ENCODE measurements around the gene PRKAG1. TPM values are rescaled to one million over a fixed set of nuclear protein-coding genes. Genes with fewer than 3 reads are reported as not detected.
A peak's percentile ranks its signal among the peaks of the same experiment; 100 is the strongest.

The PRKAG1 gene
- total RNA-seq, 1 donor from 2014 or later, result 76.0 TPM

GRCh38 chr12:49050507-49051372 is 32.2 kb upstream of the PRKAG1 start:
- no peak for DNase-seq (ENCODE audit: low read depth)

DNA sequence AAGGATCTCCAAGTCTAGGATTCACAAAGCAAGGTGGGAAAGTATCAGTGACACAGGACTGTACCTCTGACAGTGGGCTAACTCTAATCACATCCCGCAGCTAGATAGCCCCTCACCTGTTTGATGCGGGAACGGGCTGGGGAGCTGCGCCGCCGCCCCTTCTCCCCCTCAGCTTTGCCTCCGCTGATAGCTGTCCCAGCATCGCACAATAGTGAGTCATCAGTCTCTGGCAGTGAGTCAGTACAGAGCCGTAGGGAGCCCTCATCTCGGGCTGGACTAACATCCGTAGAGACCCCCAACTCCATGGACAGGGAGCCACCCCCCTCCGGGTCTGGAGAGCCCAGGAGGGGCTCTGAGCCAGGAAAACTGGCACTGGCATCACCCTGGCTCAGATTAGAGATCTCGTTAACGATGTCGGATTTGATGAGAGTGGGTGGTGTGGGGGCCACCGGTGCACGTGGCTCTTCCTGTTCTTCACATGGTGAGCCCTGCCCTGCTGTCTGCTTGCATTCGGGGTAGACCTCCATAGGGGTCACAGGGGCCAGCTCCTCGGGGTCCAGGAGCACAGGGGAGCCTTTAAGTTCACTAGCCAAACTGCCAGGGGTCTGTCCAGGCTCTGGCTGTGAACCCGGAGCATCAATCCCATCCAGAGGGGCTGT is 31.1 kb upstream of the PRKAG1 start:
- DNase-seq (ENCODE audit: low read depth), result peak; percentile 51

GRCh38 chr12:49048953-49049352 is 30.4 kb upstream of the PRKAG1 start:
- no peak for DNase-seq (ENCODE audit: low read depth)

DNA sequence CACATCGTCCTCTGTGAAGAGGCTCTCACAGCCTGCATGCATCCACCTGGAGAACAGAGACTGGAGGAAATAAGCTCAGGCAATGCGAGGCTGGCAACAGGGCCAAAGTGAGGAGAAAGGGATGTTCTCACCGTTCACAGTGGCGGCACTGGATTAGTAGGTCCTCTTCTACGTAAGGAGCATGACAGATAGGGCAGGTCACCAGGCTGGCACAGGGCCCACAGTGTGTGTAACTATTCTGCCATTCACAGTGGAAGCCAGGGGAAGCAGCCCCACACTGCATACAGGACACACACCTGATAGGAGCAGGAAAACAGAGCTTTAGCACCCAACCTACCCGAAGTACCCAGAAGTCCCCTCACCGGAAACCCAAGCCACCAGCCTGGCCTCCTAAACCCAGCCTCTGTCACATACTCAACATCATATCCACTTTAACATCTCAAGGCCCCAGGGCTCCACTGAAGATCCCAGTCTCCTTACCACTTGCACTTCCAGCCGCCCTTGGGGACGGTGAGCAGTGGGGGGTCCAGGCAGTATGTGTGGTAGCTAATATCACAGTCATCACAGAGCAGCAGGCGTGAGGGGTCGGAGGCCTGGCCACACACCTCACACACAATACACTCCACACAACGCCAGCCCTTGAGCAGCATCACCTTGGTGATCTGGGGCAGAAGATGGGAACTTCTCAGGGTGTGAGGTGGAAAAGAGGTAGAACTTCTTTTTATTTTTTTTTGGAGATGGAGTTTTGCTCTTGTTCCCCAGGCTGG is 27.7 kb upstream of the PRKAG1 start:
- DNase-seq (ENCODE audit: low read depth), result no peak

GRCh38 chr12:49044660-49045059 is 26.1 kb upstream of the PRKAG1 start:
- no peak for DNase-seq (ENCODE audit: low read depth)

DNA sequence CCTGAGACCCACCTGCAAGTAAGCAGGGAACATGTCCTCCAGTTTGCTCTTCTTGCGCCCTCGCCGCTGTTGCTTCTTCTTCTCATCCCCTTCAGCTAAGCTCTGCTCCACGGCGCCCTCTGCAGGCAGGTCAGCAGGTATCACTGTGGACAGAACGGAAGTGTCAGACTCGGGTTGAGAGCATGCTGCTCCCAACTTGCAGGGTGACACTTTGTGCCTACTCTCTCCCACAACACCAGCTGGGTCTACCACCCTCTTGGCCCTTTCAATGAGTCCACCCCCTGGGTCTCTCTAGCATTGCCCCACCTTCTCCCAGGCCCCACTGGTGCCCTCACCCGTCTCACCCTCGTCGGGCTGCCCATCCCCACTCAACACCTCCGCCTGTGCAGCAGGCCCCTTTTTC is 25.3 kb upstream of the PRKAG1 start:
- DNase-seq (ENCODE audit: low read depth), result peak; percentile 67

DNA sequence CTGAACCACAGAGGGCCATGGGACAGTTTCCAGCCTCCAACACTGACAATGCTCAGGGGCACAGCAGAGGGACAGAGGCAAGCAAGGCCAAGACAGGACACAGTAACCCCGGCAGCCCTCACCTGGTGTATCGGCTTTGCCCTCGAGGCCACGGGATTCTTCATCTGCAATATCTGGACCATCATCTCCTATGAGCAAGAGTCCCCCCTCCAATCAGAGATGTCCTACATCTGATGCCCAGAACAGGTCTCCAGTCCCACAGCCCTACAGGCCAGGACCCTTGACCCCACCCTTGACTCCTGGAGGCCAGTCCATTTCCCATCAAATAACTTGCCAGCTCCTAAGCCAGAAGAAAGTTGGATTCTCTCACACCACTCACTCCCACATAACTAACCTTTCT is 24.7 kb upstream of the PRKAG1 start:
- no peak for DNase-seq (ENCODE audit: low read depth)

DNA sequence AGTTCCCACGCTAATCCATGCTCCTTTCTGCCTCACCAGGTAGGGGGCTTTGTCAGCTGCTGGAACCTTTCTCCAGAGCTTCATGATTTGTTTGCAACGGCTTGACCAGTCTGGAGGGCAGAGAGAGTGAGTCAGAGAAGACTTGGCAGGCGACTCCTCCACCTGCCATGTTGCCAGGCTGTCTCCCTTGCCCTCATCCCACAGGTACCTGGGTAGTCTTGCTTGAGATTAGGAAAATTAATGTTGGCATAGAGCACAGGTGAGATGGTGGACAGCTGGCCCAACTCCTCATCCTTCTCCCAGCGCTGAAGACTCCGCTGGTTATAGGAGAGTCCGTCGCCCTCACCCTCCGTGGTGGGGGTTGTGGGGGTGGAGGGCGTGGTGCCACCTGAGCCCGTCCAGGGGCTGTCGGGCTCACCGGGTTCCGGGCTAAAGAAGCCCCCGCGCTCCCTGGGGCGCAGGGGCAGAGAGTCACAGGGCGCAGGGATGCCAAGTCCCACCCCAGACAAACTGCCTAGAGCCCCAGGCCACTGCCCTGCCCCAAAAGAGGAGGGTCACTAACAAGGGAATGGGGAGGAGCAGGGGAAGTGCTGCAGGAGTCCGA is 23.4 kb upstream of the PRKAG1 start:
- DNase-seq (ENCODE audit: low read depth), result peak; percentile 29

DNA sequence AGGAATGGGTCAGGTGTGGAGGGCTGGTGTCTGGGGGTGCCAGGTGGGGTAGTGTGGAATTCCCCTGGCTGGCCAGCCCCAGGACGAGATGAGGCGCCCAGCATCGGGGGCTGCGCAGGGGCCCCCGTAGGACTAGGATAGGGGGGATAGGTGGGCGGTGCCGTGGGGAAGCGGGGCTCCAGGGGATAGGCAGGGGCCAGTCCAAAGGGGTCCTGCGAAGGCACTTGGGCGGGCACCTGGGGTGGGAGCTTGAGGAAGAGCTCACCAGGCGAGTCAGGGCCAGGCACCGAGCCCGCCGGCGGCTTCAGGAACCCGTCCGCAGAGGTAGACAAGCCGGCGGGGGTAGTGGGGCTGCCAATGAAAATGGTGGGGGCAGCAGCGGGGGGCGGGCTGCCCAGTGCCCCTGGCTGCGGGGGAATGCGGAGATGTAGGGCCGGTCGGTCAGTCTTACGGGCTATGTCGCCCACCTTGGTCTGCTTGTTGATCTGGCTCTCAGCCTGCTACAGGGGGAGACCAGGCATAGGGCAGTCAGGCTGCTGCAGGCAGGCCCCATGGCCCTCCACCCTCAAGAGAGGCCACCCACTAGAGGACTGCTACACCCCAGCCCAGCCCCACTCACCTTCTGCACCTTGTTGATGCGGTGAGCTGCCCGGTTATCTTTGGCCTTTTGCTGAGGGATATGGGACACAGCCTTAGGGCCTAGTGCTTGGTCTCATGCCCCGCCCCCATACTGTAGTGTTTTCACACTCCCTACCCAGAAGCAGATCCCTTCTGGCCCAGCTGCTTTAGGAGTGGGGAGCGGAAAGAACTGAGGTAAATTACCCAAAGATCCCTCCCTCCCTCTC is 22.7 kb upstream of the PRKAG1 start:
- no peak for DNase-seq (ENCODE audit: low read depth)

DNA sequence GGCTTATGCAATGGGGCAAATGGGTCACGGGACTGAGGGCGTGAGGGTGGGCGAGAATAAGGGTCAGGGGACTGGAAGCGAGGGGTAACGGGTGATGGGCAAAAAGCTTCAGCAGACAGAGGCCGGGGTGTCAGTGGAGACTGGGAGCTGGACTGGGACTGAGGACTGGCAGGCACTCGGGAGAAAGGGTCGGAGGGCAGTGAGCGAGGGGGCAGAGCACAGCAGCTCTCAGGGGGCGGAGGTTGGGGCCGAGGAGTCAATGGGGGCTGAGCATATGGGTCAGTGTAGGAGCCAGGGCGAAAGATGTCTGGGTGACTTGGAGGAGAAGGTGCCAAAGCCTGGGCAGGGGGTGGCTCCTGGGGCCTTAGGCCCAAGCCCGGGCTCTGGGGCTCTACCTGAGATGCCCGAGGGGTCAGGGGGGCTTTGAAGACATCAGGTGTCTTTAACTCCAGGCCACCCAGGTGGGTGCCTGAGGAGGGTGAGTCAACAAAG is 21.8 kb upstream of the PRKAG1 start:
- DNase-seq (ENCODE audit: low read depth), result no peak

DNA sequence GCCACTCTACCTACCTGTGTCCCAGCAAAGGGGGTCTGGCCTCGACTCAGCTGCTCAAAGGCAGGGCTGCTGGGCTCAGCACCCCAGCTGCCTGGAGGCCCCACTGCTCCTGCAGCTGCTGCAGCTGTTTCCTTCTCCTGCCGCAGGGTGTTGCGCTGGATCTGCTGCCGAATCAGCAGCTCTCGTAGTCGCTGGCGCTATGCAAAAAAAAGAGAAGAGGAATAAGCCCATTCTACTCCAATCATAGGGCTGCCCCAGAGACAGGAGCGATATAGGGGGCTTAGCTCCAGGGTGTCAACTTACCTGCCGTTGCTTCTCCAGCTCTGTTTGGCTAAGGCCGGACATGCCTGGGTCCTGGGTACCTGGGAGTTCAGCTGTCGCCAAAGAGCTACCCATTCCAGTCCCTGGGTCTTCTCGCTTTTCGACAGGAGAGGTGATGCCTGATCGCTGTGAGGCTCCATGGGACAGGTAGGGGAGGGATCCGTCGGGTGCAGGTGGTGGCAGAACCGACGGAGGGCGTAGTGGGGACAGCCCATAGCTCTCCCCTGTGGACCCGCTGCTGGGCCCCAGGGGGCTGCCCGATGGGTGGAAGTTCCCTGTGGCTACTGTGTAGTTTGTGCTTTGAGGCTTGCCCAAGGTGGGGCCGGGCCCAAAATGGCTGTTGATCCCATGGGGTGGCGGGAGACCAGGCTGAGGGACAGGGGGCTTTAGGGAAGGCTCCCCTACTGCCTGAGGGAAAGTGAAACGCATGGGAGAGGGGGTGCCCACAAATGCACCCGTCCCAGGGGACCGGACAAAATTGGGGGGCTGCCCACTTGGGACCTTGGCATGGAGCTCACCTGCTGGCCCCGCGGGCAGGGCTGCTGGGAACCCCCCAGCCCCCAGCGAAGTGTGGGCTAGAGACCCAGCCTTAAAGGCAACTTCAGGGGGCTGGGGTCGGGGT is 21.1 kb upstream of the PRKAG1 start:
- no peak for DNase-seq (ENCODE audit: low read depth)

- DNase-seq (ENCODE audit: low read depth), result no peak
Observed at GRCh38 chr12:49038291-49038955, 19.8 kb upstream of the PRKAG1 start.

- DNase-seq (ENCODE audit: low read depth), result no peak
Observed at GRCh38 chr12:49037947-49038237, 19.3 kb upstream of the PRKAG1 start.

DNA sequence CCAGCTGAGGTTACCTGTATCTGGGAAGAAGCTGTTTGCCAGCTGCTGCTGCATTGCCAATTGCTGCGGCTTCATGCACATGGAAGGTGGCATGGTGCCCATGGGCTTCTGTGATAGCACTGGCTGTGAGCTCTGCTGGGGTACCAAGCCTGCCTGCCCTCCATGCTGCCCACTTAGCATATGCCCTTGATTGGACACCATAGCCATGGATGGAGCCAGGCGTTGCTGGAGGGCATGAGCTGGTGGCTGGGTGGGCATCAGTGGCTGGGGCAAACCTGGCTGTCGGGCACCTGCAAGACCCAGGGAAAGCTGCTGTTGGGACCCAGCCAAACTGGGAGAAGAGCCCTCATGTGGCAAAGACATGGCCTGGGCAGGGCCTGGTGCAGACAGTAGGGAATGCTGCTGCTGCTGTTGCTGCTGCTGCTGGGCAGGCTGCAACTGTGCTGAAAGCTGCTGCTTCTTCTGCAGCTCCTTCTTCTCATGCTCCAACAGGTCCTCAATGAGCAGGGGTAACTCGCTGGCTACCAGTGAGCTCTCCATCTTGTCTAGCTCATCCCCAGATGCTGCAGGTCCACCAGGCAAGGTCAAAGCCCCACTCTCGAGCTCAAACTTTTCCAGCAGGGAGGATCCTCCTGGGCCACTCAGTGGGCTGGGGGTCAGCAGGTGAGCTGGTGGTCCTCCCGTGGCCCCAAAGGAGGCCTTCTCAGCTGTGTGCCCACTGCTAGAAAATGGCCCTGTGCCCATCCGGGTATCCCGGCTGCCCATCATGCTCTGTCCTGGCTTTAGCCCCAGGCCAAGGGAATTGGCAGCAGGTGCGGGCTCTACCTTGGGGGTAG is 18.8 kb upstream of the PRKAG1 start:
- no peak for DNase-seq (ENCODE audit: low read depth)

- no peak for DNase-seq (ENCODE audit: low read depth)
Observed at GRCh38 chr12:49036029-49036428, 17.5 kb upstream of the PRKAG1 start.

DNA sequence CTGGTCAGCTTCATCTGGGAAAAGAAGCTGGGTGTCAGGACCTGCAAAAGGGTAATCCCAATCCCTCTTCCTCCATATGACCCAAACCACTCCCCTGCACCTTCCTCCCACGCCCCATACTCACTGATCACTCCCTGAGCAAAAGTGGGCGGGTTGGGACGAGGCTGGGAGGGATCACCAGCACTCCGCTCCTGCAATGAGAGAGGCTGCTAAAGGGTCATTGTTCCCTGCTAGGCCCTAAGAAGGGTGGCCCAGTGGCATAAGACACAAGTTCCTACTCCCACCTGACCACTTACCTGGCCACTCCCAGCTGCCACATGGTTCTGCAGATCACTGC is 15.7 kb upstream of the PRKAG1 start:
- DNase-seq (ENCODE audit: low read depth), result no peak

DNA sequence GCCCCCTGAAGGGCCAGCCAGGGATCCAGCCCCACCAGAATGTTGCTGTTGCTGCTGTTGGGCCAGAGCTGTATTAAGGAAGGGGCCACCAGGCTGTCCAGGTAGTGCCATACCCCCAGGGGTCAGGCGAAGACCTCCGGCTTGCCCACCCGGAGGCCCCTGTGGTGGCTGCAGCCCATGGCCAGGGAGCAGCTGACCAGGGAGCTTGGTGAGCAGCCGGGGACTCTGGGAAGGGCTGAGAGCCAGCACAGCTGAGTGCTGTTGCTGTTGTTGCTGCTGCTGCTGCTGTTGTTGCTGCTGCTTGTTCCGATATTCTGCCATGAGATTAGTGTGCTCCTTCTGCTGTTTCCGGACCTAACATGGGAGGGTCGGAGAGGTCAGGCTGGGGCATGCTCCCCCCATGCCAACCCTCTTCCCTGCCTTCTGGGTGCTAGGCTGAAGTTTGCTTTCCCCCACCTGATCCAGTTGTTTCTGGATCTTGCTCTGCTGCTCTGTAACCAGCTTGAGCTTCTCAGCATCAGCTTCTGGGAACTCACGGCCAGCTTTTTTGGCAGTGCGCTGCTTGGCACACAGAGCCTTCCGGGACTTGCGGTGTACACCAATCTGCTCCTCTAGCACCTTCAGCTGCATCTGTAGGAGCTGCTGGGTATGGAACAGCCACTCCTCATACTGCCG is 15.2 kb upstream of the PRKAG1 start:
- DNase-seq (ENCODE audit: low read depth), result no peak
